ENCODE measurements around the gene COL12A1. TPM values are rescaled to one million over a fixed set of nuclear protein-coding genes. Genes with fewer than 3 reads are reported as not detected.

COL12A1 gene
- total and polyA plus RNA-seq, 2 experiments from 2014 or later = 0.32 to 0.66 TPM

DNA sequence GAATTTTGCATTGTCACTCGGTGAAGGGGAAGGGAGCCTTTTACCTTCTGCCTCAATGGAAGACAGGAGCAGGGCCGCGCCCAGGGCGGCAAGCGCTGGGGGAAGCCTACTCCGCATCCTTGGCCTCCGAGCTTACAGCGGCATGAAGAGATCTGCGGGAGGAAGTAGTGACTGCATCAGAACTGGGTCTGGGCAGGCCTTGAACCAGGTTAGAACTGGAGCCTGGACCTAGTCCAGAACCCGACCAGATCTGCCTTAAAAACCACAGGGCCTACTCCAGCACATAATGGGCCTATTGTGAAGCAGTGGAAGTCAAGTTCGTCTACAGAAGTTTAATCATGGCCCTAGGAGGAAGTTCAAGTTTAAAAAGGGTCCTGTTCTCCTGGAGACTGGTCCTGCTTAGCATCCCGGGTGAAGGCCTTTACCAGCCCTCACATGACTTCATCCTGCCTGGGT, 3.1 kb downstream of the COL12A1 start:
- Histone ChIP-seq H3K4me1 (ENCODE audit: low read depth) (no peaks in the 10 kb centered on the region), H3K27ac (no peak overlapping the region), H3K27me3 (peaks cover 92% of the 10 kb centered on the region), H3K9me3 (ENCODE audit: low read depth) (no peaks in the 10 kb centered on the region), H3K36me3 (no peaks in the 10 kb centered on the region), H3K4me3 (peak overlapping the region; percentile 20)
- TF ChIP-seq, protein P1, sequence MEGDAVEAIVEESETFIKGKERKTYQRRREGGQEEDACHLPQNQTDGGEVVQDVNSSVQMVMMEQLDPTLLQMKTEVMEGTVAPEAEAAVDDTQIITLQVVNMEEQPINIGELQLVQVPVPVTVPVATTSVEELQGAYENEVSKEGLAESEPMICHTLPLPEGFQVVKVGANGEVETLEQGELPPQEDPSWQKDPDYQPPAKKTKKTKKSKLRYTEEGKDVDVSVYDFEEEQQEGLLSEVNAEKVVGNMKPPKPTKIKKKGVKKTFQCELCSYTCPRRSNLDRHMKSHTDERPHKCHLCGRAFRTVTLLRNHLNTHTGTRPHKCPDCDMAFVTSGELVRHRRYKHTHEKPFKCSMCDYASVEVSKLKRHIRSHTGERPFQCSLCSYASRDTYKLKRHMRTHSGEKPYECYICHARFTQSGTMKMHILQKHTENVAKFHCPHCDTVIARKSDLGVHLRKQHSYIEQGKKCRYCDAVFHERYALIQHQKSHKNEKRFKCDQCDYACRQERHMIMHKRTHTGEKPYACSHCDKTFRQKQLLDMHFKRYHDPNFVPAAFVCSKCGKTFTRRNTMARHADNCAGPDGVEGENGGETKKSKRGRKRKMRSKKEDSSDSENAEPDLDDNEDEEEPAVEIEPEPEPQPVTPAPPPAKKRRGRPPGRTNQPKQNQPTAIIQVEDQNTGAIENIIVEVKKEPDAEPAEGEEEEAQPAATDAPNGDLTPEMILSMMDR (IDR thresholded peaks at IDR 0.05; ENCODE audit: low read depth, low read length) = no peak
- DNase-seq (ENCODE audit: low read depth in 1 of 2, low spot score in 1 of 2) = peak in 1 of 2 donors; percentile 68

DNA sequence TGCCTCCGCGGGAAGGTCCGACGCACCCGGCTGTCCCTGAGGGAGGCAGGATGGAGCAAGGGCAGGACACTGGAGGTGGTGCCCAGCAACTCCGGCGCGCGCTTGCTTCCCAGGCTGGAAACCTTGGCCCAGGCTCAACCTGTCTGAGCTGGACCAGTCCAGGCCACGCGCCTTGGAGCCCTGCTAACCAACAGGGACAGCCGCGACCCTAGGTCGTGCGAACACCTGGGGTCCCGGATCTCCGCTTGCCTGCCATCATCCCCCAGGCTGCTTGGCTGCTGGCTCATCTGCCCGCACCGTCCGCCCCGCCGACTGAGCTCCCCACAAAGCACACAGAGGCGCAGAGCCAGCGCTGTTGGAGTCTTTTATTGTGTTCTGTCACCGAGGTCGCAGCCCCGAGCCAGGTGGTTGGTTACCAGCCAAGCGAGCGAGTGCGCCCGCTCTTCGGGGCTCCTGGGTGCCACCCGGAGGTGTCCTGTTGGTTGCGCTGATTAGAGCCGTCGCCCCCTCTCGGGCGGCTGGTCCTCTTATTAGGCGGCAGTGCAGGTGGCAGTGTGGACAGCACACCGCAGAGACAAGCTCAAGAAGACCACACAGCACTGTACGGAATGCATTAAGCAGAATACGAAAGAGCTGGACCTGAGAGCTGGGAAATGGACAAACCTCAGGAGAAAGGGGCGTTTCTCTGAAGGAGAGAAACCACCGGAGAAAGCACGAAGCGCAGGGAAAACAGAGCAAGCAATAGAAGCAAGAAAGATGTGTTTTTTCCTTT, 3.8 kb downstream of the COL12A1 start:
- H3K9me3 ChIP-seq (ENCODE audit: low read depth) = no peaks in the 10 kb centered on the region
- H3K27ac ChIP-seq = no peak overlapping the region
- TF ChIP-seq, protein P1 (IDR thresholded peaks at IDR 0.05; ENCODE audit: low read depth, low read length) = peak; percentile 17
- H3K4me3 ChIP-seq = peak overlapping the region; percentile 20
- DNase-seq (ENCODE audit: low read depth in 1 of 2, low spot score in 1 of 2) = peak; percentile 49 to 60
- peaks cover 89% of the 10 kb centered on the region for H3K27me3 ChIP-seq
- H3K36me3 ChIP-seq = no peaks in the 10 kb centered on the region
- no peaks in the 10 kb centered on the region for H3K4me1 ChIP-seq (ENCODE audit: low read depth)

DNA sequence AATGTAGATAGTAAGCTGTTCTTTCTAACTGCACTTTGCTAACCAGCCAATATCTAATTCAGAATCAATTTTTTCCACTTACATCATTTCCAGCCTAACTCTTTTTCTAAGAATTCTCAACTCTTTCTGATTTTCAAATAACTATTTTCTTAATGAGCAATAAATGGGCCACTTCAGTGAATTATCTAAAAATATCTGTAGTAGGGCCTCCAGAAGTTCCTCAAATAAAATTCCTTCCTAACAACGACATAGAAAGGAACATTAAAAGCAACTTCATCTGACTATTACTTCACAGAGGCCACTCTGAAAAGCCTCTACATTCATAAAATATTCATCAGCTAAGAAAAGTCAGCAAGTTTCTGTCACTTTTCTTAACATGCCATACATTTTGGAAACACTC, 4.8 kb downstream of the COL12A1 start:
- Histone ChIP-seq H3K4me3 (no peak overlapping the region), H3K9me3 (ENCODE audit: low read depth) (no peaks in the 10 kb centered on the region), H3K4me1 (ENCODE audit: low read depth) (no peaks in the 10 kb centered on the region), H3K27ac (no peak overlapping the region), H3K36me3 (no peaks in the 10 kb centered on the region), H3K27me3 (peaks cover 78% of the 10 kb centered on the region)
- no peak for DNase-seq (ENCODE audit: low read depth in 1 of 2, low spot score in 1 of 2)
- TF ChIP-seq, protein P1 (IDR thresholded peaks at IDR 0.05; ENCODE audit: low read depth, low read length) = no peak

DNA sequence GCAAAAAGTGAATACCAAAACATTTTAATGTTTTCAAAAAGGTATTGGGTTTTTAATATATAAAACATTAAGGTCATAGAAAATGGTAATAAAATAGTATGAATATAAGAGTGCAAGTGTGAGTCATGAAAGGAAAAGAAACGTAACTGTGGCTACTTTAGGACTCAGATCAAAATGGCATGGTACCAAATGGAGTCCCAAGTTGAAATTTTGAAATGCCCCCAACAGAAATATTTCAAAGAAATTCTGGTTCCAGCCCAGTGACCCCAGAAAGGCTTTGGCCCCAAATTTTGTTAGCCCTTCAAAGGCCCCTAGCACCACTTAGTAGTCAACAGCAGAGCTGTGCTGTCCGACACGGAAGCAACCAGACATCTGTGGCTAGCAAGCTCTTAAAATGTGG, 6.0 kb downstream of the COL12A1 start:
- no peaks in the 10 kb centered on the region for H3K9me3 ChIP-seq (ENCODE audit: low read depth)
- no peaks in the 10 kb centered on the region for H3K4me1 ChIP-seq (ENCODE audit: low read depth)
- peaks cover 67% of the 10 kb centered on the region for H3K27me3 ChIP-seq
- TF ChIP-seq, protein P1 (IDR thresholded peaks at IDR 0.05; ENCODE audit: low read depth, low read length) = no peak
- no peak overlapping the region for H3K27ac ChIP-seq
- no peaks in the 10 kb centered on the region for H3K36me3 ChIP-seq
- no peak for DNase-seq (ENCODE audit: low read depth in 1 of 2, low spot score in 1 of 2)
- no peak overlapping the region for H3K4me3 ChIP-seq

DNA sequence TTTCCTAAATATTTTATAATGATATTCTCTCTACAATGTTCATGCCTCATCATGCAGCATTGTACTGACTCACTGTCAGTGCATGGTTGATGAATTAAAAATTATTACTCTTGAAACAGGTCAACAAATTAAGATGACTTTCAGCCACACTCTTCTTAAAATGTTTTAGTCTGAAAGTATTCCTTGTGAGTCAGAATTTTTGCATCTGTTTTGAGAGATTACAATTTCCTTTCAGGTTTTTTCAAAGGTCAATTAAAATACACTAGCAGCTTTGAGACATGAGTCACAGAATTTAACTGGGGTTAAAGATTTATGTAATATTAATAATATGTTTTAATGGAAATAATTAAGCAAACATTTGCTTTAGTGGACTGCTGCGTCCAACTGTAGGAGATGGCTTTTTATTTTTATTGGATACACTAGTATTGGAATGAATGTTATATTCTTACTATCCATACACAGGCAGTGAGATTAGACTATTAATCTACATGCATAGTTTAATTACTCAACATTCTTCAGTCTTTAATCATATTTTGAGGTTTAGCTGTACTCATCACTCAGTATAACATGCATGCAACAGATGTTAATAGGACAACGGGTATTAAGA, 9.7 kb downstream of the COL12A1 start:
- Histone ChIP-seq H3K27ac (no peak overlapping the region), H3K27me3 (peaks cover 30% of the 10 kb centered on the region), H3K4me3 (no peak overlapping the region), H3K36me3 (no peaks in the 10 kb centered on the region), H3K4me1 (ENCODE audit: low read depth) (no peaks in the 10 kb centered on the region), H3K9me3 (ENCODE audit: low read depth) (no peaks in the 10 kb centered on the region)
- peak in 1 of 2 donors; percentile 54 for DNase-seq (ENCODE audit: low read depth in 1 of 2, low spot score in 1 of 2)
- TF ChIP-seq, protein P1 (IDR thresholded peaks at IDR 0.05; ENCODE audit: low read depth, low read length) = no peak

Data from cardiac muscle cell (in vitro differentiated cells and primary cell).